Upper lobe of left lung (tissue), 4 donors: ENCODE results near the gene ADCY9.

ENCODE experiments used
- CTCF ChIP-seq, 6 experiments: fragments of 450-650 bp in 4 of 6; fragments of 200-600 bp in 2 of 6; sonication (generic) in 2 of 6; IDR thresholded peaks; one replicate each; pipeline ENCODE4 v1.5.1; 2016 to 2019; ENCODE audit warnings: antibody characterized with exemption in 6 of 6
- POLR2AphosphoS5 ChIP-seq, 2 donors: sonication (generic); formaldehyde crosslinking; IDR thresholded peaks; one replicate each; pipeline ENCODE4 v1.5.1; 2017; ENCODE audit warnings: antibody characterized with exemption in 2 of 2

- TF ChIP-seq CTCF (IDR thresholded peaks at IDR 0.05) (no peak), POLR2AphosphoS5 (IDR thresholded peaks at IDR 0.05) (no peak)
Measured at GRCh38 chr16:4117250-4117578, 972 bp upstream of the ADCY9 start.
